ENCODE data around the gene FADS6.
"Not testable (repeated sequence)": the region's sequence is repeated elsewhere in the genome, so short reads cannot be mapped to it uniquely, and the experiment has no call there.

Gene FADS6

GRCh38 chr17:74892013-74892841, 1.2 kb downstream of the FADS6 start:
- DNase-seq (ENCODE audit: low read depth), result no peak

DNA sequence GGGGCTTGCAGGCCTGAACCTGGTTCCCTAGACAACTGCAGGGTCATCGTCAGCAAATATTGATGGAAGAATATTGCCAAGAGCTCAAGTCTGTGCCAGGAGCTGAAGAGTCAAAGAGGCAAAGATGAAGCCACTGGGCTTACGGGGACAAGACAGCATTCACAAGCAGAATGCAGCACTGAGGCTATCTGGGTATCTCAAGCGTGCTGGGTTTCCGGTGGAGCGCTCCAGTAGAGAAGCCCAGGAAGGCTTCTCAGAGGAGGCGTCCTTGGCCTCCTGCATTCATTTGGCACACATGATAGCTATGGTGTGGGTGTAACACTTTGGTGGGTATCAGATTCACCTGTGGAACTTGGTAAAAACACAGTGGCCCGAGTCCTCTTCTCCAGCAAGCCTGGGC, 2.9 kb downstream of the FADS6 start:
- DNase-seq (ENCODE audit: low read depth), result no peak

DNA sequence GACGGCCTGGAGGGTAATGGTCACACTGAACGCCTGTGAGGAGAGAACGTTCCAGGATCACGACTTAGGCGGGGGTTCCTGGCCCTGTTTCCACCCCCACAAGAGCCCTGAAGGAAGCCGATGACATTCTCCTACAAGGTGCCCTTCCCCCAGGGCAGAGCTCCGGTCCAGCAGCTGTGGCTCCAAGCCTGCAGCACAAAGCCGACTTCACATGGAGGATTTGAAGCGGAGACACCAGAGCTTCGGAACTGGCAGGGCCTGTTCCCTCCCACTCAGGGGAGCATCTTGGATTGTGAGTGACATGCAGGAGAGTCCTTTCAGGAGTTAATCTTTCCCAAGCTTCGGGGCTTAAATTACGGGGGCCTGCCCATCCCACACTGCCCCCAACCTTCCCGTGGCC, 5.0 kb downstream of the FADS6 start:
- DNase-seq (ENCODE audit: low read depth), result no peak

DNA sequence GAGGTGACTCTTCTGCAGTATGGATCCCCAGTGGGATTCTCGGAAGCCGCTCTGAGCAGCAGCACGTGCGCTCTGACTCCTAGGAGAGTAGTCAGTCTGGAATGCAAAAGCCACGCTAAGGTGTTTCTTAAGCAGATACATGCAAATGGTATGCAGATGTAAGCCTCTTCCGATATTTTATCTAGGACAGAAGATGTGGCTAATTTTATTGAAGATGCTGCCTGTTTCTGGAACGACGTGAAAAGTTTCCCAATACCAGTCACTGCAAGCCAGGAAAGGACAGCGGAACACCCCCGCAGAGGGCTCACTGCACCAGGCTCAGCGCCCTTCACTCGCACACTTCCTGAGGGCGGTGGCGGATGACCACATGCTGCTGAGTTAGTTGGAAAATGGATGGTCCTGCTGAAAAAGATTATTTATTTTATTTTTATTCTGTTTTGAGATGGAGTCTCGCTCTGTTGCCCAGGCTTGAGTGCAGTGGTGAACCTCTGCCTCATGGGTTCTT, 10.1 kb downstream of the FADS6 start:
- no peak for DNase-seq (ENCODE audit: low read depth)

DNA sequence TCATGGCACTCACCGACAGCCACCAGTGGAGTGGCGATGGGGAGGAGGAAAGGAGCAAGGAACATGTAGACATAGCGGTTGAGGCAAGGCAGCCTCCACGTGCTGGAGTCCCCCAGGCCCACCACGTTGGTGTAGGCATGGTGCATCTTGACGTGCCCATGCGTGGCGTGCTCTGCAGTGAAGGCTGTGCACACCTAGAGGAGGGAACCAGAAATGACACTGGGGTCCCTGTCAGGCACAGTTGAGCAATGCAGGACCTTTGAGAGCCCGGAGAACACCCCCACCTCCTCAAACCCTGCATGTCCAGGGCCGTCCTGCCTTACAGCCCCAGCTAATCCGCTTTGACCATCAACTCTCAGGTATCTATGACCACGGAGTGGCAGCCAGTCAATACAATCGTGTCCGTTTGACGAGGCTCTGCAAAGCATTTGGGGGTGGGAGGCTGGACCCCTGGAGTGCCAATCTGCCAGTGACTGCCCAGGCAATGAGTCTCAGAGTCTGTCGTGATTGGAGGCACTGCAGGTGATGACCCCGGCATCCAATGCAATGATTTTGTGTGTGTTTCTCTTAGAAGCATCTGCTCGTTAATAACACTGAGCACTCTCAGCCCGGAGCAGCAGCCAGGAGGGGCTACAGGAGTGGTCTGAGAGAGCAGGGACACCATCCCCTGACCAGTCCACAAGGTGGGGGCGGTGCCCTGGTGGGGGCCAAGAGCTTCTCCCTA, 10.8 kb downstream of the FADS6 start:
- no peak for DNase-seq (ENCODE audit: low read depth)

DNA sequence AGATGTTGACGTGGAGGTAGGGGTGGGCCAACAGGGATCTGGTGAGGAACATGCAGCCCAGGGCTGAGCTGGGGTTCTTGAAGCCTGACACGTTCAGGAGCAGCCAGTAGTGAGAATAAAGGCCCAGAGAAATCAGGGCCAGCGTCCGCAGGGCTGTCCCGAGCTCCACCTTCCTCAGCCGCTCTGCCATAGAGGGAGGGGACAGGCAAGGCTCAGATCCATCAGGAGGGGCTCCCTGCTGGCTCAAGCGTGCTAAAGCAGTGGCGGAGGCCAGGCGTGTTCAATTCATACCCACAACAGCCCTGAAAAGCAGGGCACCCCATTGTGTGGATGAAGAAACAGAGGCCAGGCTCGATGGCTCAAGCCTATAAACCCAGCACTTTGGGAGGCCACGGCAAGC, 12.4 kb downstream of the FADS6 start:
- no peak for DNase-seq (ENCODE audit: low read depth)

GRCh38 chr17:74879308-74879707, 14.1 kb downstream of the FADS6 start:
- no peak for DNase-seq (ENCODE audit: low read depth)

- no peak for DNase-seq (ENCODE audit: low read depth)
These were observed 14.8 kb downstream of the FADS6 start for GRCh38 chr17:74878658-74879057.

- DNase-seq (ENCODE audit: low read depth), result no peak
These were observed 15.6 kb downstream of the FADS6 start for GRCh38 chr17:74877592-74878548.

DNA sequence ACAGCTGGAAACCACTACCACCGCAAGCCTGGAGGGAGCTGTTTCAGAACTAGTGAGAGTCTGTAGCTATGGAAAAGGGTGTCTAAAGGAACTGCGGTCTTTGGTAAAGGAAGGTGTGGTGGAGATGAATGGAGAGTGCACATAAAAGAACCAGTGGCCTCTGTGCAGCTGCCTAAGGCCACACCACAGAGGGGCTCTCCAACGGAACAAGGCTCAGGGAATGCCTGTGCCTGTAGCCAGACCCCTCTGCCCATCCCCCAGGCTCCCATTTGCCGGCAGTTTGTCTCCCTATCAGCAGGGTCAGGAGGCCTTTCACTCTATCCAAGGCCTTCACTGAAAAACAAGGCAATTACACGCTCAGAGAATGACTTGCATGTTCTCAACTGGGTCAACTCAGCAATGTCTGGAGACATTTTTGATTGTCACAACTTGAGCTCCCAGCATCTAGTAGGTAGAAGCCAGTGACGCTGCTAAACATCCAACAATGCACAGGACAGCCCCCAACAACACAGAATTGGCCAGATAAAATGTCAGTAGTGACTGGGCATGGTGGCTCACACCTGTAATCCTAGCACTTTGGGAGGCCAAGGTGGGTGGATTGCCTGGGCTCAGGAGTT, 17.3 kb downstream of the FADS6 start:
- no peak for DNase-seq (ENCODE audit: low read depth)

GRCh38 chr17:74875155-74875976, 18.1 kb downstream of the FADS6 start:
- DNase-seq (ENCODE audit: low read depth), result no peak

GRCh38 chr17:74874615-74875037, 18.8 kb downstream of the FADS6 start:
- no peak for DNase-seq (ENCODE audit: low read depth)

GRCh38 chr17:74873874-74874614, 19.4 kb downstream of the FADS6 start:
- no peak for DNase-seq (ENCODE audit: low read depth)

DNA sequence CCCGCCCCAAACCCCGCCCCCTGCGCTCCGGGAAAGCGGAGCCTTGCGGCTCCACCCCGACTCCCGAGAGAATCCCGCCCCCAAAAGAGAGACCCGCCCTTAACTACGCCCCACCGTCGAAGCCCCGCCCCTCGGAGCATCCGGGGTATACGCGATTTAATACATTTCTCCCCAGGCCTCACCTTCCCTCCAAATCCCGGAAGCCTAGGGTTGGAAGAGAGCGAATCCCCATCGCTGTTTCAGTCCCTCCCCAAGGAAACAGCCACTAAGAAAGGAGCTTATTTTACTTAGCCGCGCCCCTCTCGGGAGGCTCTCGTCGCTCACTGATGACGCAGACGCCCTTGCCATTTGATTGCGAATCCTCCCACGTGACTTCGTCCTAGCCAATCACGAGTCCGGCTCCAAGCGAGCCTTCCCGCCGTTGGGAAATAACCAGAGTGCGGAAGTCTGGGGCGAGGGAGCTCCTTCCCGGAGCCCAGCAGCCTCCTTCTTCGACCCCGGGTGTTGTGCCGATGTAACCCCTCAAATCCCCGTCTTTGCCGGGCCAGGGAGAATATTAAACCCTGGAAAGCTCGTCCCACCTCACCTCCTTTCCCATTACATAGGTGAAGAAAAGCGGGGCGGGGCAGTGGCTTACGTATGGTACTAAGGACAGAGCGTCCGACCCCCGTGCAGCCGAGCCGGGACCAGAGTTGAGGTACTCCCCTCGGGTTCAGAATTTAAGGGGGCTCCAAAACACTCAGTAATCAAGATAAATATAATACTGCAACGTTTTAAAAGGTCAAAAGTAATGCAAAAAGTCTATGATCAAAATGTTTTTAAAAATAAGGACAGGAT, 20.2 kb downstream of the FADS6 start:
- DNase-seq (ENCODE audit: low read depth), result peak; percentile 99

GRCh38 chr17:74872313-74873036, 21.0 kb downstream of the FADS6 start, which contains the start of gene FDXR:
FDXR (minus strand) TSS chr17:74872994; CDS start chr17:74872944, 50 bp downstream.
- no peak for DNase-seq (ENCODE audit: low read depth)

- no peak for DNase-seq (ENCODE audit: low read depth)
These were observed 21.9 kb downstream of the FADS6 start for GRCh38 chr17:74871356-74872076.

DNA sequence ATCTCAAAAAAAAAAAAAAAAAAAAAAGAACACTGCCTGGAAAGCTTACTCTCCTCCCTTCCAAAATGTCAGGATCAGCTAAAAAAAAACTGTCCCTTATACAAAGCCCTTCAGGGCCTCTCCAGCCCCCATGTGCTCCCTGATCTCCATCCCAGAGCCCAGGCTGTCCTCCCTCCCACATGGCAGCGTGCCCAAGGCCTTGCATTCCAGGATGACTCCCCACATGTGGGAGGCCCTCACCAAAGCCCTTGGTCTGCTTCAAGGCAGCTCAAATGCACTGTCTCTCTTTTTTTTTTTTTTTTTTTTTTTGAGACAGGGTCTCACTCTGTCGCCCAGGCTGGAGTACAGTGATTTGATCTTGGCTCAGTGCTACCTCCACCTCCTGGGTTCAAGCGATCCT, 22.9 kb downstream of the FADS6 start:
- no peak for DNase-seq (ENCODE audit: low read depth)

DNA sequence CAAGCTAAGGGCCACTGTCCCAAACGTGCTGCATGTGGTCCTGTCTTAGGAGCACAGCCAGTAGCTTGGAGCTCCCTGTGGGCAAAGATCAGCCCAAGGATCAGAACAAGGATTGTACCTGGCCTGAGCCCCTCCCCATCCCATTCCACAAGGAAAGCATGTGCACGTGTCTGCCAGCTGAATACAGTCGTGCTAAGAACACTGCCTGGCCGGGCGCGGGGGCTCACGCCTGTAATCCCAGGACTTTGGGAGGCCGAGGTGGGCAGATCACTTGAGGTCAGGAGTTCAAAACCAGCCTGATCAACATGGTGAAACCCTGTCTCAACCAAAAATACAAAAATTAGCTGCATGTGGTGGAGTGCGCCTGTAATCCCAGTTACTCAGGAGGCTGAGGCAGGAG, 23.4 kb downstream of the FADS6 start:
- DNase-seq (ENCODE audit: low read depth), result not testable (repeated sequence)
